Tibial artery (tissue), 4 donors: Measurements from ENCODE around the gene SRGAP3.

Experiments
- DNase-seq, 2 donors: peaks; one replicate each; pipeline ENCODE4 v3.0.0-alpha.2; 2019
- H3K27ac ChIP-seq, 2 donors: fragments of 200-600 bp; sonication (generic) in 1 of 2; 1 replicate in 1 of 2; 2 replicates in 1 of 2; pipeline ENCODE4 v1.5.1; 2018 to 2019; ENCODE audit warnings: mild to moderate bottlenecking in 1 of 2
- H3K27me3 ChIP-seq, 2 donors: fragments of 200-600 bp; sonication (generic) in 1 of 2; one replicate each; pipeline versions ENCODE4 v1.5.1 to v1.6.0; 2016 to 2019
- H3K36me3 ChIP-seq, 3 donors: fragments of 200-600 bp; sonication (generic) in 2 of 3; one replicate each; pipeline ENCODE4 v1.5.1; 2016 to 2019; ENCODE audit warnings: mild to moderate bottlenecking in 2 of 3
- H3K4me1 ChIP-seq, 4 donors: fragments of 200-600 bp; sonication (generic) in 2 of 4; 1 replicate in 3 of 4; 2 replicates in 1 of 4; pipeline ENCODE4 v1.5.1; 2016 to 2019
- H3K4me3 ChIP-seq, 2 donors: fragments of 200-600 bp; sonication (generic) in 1 of 2; 1 replicate in 1 of 2; 2 replicates in 1 of 2; pipeline ENCODE4 v1.5.1; 2018 to 2019; ENCODE audit warnings: mild to moderate bottlenecking in 2 of 2
- H3K9me3 ChIP-seq, 3 donors: fragments of 200-600 bp; sonication (generic) in 1 of 3; one replicate each; pipeline ENCODE4 v1.5.1; 2016 to 2019
- intact Hi-C: fragments of 100-400 bp; cut with DNase I; formaldehyde crosslinking; loops from one replicate; pipeline ENCODE4 v1.15.0; 2023; ENCODE audit warnings: low total_unique reads
- TF ChIP-seq, protein P1 (sequence below), 2 experiments: fragments of 200-600 bp in 1 of 2; fragments of 450-650 bp in 1 of 2; IDR thresholded peaks; one replicate each; pipeline ENCODE4 v1.5.1; 2017 to 2019; ENCODE audit warnings: antibody characterized with exemption in 2 of 2, mild to moderate bottlenecking in 1 of 2, moderate library complexity in 1 of 2

Gene SRGAP3

DNA sequence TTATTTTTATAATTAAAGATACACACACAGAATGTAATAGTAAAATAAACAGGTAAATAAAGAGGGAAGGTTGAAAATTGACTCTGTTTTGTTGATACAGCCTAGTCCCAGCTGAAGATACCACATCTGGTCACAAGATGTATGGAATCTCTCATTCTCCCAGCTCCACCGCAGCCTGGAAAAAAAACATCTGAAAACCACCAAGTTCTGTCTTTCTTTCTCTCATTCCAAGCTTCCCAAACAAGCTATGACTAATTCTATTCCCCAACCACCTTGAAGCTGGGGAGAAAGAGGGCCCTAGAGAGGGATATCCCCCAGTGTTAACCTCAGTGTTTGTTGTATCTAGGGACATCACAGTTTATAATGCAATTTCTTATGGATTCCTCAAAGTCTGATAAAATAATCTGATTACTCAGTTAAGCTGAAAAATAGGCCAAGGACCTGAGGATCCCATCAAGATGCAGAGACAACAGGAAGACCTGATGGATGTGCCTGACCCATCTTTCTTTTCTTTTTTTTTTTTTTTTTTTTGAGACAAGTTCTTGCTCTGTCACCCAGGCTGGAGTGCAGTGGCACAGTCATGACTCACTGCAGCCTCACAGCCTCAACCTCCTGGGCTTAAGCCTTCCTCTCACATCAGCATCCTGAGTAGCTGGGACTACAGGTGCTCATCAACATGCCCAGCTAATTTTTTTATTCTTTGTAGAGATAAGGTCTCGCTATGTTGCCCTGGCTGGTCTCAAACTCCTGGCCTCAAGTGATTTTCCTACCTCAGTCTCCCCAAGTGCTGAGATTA is 38.1 kb downstream of the SRGAP3 start:
- DNase-seq, result no peak

DNA sequence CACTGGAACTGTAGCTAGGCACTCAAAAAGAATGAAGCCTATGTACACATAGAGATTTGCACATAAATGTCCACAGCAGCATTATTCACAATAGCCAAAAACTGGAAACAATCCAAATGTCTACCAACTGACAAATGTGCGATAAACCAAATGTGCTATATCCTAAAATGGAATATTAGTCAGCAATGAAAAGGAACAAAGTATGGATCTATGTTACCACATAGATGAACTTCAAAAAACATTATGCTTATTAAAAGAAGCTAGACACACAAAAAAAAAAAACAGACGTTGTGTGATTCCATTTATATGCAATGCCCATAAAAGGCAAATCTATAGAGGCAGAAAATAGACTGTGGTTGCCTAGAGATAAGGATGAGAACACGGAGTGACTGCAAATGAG is 39.7 kb downstream of the SRGAP3 start:
- Histone ChIP-seq H3K4me3 (no peak overlapping the region), H3K4me1 (no peaks in the 10 kb centered on the region), H3K27ac (no peak overlapping the region), H3K36me3 (no peaks in the 10 kb centered on the region), H3K27me3 (no peaks in the 10 kb centered on the region), H3K9me3 (no peaks in the 10 kb centered on the region)
- TF ChIP-seq, protein P1, sequence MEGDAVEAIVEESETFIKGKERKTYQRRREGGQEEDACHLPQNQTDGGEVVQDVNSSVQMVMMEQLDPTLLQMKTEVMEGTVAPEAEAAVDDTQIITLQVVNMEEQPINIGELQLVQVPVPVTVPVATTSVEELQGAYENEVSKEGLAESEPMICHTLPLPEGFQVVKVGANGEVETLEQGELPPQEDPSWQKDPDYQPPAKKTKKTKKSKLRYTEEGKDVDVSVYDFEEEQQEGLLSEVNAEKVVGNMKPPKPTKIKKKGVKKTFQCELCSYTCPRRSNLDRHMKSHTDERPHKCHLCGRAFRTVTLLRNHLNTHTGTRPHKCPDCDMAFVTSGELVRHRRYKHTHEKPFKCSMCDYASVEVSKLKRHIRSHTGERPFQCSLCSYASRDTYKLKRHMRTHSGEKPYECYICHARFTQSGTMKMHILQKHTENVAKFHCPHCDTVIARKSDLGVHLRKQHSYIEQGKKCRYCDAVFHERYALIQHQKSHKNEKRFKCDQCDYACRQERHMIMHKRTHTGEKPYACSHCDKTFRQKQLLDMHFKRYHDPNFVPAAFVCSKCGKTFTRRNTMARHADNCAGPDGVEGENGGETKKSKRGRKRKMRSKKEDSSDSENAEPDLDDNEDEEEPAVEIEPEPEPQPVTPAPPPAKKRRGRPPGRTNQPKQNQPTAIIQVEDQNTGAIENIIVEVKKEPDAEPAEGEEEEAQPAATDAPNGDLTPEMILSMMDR (IDR thresholded peaks at IDR 0.05), result no peak
- no peak for DNase-seq
- intact Hi-C loops, result no loop called here

More for the DNA sequence above, 38.1 kb downstream of the SRGAP3 start:
- Histone ChIP-seq H3K4me1 (no peaks in the 10 kb centered on the region), H3K36me3 (no peaks in the 10 kb centered on the region), H3K27ac (no peak overlapping the region), H3K27me3 (no peaks in the 10 kb centered on the region), H3K4me3 (no peak overlapping the region), H3K9me3 (no peaks in the 10 kb centered on the region)
- TF ChIP-seq, protein P1 (IDR thresholded peaks at IDR 0.05), result no peak
- intact Hi-C loops, result no loop called here

DNA sequence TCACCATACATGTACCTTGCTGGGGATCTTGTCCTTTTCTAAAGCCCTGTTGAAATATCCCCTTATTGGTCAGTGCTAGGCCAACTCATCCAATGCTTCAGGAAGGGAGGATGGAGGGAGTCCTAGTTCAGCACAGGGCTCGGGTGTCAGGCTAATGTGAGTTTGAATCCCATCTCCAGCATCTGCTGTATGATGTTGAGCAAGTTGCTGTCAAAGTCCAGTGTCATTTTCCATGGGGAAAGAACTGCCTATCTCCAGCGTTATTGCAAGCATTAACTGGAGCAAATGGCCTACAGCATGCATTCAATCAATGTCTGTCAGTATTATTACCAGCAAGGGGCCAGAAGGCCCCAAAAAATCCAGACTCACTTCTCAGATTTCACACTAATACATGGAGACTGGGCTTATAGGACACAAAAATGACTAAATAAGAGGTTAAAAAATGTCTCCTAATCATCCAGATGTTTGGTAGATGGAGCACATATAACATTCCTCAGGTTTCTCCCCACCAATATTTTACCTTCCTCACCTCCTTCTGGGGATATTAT is 40.8 kb downstream of the SRGAP3 start:
- no peak for DNase-seq
- Histone ChIP-seq H3K4me3 (no peak overlapping the region), H3K27me3 (no peaks in the 10 kb centered on the region), H3K4me1 (no peaks in the 10 kb centered on the region), H3K36me3 (no peaks in the 10 kb centered on the region), H3K27ac (no peak overlapping the region), H3K9me3 (no peaks in the 10 kb centered on the region)
- intact Hi-C loops, result no loop called here
- TF ChIP-seq, protein P1 (IDR thresholded peaks at IDR 0.05), result no peak

DNA sequence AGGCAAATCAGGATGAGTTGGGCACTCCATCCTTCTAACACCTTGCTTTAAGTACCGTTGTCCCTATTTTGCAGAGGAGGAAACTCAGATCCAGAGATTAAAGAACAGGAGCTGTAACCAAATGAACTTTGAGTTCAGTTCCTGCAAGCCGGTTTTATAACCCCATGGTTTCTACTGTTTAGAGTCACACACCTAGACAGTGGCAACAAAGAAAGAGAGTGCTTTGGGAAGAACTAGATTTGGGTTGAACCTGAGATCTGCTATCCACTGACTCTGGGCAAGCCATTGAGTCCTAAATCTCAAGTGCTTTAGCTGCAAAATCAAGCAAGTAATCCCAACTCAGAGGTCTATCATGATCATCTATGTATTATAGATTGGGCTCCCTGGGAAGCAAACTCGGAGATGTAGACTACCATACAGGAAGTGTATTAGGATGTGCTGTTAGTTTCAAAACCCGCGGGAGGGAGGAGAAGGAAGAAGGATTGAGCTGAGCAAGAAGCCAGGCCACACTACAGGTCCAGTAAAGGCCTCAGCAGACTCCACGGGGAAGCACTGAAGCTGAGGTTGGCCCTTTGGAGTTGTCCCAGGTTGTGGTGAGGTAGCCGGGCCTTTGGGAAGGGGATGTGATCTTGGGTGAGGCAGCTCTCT is 42.2 kb downstream of the SRGAP3 start:
- no peaks in the 10 kb centered on the region for H3K4me1 ChIP-seq
- no peak for DNase-seq
- H3K36me3 ChIP-seq, result no peaks in the 10 kb centered on the region
- TF ChIP-seq, protein P1 (IDR thresholded peaks at IDR 0.05), result no peak
- no peaks in the 10 kb centered on the region for H3K27me3 ChIP-seq
- H3K27ac ChIP-seq, result no peak overlapping the region
- H3K9me3 ChIP-seq, result no peaks in the 10 kb centered on the region
- intact Hi-C loops, result no loop called here
- no peak overlapping the region for H3K4me3 ChIP-seq

DNA sequence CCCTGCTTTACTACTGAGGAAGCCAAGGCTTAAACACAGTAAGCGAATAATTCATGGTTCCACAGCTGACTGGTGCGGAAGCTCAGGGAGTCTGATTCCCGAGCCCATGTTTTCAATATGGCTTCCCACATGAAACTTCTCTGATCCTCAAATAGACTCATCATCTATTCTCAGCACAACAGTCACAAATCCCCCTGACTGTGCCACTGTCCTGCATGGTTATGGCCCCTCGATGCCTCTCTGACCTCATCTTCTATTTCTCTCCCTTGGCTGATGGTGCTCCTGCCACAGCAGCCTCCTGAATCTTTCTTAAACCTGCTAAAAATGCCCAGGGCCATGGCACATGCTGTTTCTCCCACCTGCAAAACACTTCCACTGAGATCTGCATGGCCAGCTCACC is 43.2 kb downstream of the SRGAP3 start:
- no peaks in the 10 kb centered on the region for H3K9me3 ChIP-seq
- no peaks in the 10 kb centered on the region for H3K27me3 ChIP-seq
- no peak overlapping the region for H3K4me3 ChIP-seq
- no peak overlapping the region for H3K27ac ChIP-seq
- TF ChIP-seq, protein P1 (IDR thresholded peaks at IDR 0.05), result no peak
- H3K4me1 ChIP-seq, result no peaks in the 10 kb centered on the region
- no peak for DNase-seq
- intact Hi-C loops, result no loop called here
- H3K36me3 ChIP-seq, result no peaks in the 10 kb centered on the region
